ENCODE results near the gene MMADHC.
A peak's percentile ranks its signal among the peaks of the same experiment; 100 is the strongest.
"Not testable (repeated sequence)": the region's sequence is repeated elsewhere in the genome, so short reads cannot be mapped to it uniquely, and the experiment has no call there.

Gene MMADHC

DNA sequence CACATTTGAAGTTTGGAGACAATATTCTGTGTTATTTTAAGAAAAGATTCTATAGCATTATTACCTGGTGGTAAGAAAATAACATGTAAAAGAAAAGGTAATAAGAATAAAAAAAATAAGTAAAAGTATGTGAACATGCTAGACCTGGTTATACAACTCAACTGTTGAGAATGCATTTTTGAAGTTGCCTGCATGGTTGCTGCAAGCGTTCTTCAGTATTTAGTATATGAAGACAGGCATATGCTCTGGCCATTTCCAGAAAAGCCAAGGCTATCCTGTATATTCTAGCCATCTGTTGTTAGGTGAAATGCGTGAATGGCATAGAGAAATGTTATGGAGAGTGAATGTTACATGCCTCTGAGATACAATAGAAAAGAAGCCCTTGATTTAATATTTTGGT, 6.8 kb upstream of the MMADHC start:
- DNase-seq, result no peak

- DNase-seq, result peak; percentile 58
Observed at GRCh38 chr2:149587950-149588487, 444 bp upstream of the MMADHC start.

- DNase-seq, result no peak
Observed at GRCh38 chr2:149586898-149587219, 716 bp downstream of the MMADHC start.

DNA sequence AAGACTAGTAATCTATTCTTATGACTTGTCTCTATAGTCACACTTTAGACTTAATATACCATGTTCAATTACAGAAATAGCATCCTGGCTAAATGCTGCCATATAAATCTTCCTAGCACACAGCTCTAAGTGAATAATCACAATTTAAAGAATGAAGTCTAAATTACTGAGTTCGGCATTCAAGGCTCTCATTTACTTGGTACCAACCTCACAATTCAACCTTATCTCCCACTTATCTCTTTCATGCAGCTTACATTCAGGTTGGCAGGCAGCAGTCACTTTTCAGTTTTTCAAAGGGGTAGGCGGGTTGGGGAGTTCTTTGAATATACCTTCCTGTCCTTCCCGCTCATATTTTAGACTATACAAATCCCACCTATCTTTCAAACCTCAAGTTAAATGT, 1.5 kb downstream of the MMADHC start:
- no peak for DNase-seq

GRCh38 chr2:149585166-149585885, 2.2 kb downstream of the MMADHC start:
- DNase-seq, result no peak

DNA sequence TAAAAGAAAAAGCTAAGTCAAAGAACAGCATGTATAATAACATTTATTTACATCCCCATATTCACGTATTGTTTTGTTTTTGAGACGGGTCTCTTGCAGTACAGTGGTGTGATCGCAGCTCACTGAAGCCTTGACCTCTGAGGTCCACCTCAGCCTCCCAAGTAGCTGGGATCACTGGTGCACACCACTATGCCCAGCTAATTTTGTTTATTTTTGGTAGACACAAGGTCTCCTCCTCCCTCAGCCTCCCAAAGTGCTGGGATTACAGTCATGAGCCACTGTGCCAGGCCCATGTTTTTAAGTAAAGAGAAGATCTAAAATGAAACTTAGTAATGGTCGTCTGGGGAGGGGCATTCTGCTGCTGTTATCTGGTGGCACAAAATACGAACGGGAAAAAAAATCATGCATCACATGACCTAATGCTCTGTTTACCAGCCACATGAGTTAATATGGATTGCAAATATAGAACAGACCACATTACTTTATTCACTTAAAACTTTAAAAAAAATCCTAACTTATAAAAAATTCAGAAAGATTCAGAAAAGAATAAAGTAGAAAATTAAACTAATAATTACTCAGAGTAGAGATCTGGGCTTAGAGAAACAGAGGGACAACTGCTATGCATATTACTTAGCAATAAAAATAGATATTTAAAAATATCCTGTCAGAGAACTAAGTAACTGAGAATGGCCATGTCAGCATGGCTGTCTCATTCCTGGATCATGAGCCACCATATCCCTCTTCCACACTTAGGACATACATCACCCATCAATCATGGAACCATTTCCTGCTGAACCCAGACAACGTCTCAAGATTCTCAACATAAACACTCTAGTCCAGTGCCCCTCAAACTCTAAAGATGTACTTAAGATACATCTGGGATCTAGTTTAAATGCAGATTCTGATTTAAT, 7.3 kb downstream of the MMADHC start:
- DNase-seq, result no peak

DNA sequence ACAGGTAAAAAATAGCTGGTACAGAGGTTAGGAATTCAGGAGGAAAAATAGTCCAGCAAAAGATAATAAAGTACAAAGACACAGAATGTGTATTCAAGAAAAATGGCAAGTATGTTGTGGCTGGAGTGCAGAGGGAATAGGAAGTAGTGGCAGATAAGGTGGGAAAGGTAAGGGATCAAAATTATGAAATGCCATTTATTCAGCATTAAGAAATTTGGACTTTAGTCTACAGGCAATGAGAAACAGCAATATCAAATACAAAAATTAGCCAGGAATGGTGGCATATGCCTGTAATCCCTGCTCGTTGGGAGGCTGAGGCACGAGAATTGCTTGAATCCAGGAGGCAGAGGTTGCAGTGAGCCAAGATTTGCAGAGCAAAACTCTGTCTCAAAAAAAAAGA, 10.3 kb downstream of the MMADHC start:
- DNase-seq, result no peak

GRCh38 chr2:149575752-149576151, 11.8 kb downstream of the MMADHC start:
- DNase-seq, result no peak

- DNase-seq, result no peak
Observed at GRCh38 chr2:149575277-149575676, 12.3 kb downstream of the MMADHC start.

DNA sequence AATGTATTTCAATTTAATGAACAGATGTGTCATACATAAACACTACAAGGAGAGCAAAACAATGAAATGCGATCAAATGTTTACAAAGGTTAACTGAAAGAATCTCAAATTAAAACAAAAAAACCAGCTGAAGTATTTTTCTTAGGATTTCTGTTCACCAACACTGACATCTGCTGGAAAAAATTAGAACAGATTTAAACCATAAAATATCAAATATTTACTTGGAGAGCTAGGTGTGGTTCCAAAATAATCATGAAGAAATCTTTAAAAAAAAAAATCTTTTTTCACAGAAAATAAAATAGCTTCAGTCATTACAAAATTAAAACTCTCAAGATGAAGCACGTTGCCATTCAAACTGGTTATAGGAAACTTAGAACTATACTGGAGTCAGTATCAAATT, 13.8 kb downstream of the MMADHC start:
- no peak for DNase-seq

DNA sequence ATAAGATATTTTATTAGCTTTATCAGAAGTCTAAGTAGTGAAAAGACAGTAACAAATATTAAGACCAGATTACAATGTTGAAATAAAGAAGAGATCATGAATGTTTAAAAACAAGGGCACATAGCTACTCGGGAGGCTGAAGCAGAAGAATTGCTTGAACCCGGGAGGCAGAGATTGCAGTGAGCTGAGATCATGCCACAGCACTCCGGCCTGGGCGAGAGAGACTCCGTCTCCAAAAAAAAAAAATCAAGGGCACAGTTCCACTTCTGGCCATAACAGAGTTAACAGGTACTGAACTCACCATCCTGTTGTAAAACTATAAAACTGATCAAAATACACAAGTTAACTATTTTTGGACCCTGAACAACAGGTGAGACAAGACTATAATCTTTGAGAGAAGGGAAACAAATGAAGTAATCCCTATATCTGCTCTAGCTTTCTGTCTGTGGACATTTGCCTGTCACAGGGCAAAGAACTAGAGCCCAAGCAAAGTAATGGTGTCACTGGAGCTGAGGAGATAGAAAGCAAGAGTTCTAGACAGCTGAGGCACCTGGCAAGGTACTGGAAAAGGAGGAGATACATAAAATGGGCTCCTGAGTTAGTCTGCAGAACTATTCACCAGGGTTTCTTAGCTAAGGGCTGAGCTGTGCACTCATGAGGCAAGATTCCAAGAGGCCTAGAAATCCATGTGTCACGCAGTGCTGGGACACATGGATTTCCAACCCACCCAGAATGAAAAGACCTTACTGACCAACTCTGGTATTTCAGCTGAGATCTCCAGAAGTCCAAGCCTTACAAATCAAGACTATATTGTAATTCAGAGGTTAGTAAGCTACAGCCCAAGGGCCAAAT, 15.2 kb downstream of the MMADHC start:
- no peak for DNase-seq

GRCh38 chr2:149568138-149568537, 19.4 kb downstream of the MMADHC start:
- DNase-seq, result no peak

GRCh38 chr2:149566652-149567051, 20.9 kb downstream of the MMADHC start:
- DNase-seq, result no peak

DNA sequence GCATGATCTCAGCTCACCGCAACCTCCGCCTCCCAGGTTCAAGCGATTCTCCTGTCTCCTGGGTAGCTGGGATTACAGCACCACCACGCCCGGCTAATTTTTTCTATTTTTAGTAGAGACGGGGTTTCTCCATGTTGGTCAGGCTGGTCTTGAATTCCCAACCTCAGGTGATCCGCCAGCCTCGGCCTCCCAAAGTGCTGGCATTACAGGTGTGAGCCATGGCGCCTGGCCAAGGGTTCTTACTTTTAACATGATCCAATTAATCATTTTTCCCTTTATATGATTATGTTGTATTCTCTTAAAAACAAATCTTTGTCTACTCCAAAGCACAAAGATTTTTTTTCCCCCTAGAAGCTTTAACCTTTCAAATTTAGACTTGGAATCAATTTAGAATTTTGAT, 21.9 kb downstream of the MMADHC start:
- not testable (repeated sequence) for DNase-seq

GRCh38 chr2:149564983-149565382, 22.6 kb downstream of the MMADHC start:
- DNase-seq, result no peak

DNA sequence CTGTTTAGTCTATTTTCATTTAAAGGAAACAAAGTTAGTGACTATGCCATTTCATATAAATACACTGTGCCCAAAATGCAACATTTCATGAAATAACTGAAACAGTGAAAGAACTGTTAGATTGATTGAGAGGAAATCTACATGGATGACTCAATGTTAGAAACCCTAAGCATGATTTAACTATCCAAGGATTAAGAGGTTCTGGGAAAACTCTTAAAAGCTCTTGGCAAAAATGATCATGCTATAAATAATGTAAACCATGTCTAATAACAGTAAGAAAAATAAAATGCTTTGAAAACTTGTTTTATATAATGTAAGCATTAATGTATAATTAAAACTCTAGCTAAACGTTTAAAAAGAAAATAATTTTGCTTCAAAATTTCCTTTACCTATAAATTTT, 23.5 kb downstream of the MMADHC start:
- DNase-seq, result no peak

DNA sequence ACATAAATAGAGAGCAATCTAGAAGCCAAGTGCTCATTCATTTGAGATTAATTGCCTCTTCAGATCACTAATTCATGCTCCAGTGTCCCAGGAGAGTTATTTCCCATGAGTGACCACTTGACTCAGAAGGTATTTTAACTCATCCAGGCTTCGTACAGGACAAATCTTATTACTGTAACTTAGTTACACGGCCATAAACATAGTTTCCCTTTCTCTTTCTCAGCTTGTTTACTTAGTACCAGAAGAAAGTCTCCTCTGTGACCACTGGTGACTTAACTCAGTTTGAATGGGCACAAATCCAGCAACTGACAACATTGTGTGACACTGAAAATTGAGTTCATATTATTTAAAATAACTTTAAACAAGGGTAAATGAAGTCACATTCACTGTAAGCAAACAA, 25.3 kb downstream of the MMADHC start:
- DNase-seq, result no peak

DNA sequence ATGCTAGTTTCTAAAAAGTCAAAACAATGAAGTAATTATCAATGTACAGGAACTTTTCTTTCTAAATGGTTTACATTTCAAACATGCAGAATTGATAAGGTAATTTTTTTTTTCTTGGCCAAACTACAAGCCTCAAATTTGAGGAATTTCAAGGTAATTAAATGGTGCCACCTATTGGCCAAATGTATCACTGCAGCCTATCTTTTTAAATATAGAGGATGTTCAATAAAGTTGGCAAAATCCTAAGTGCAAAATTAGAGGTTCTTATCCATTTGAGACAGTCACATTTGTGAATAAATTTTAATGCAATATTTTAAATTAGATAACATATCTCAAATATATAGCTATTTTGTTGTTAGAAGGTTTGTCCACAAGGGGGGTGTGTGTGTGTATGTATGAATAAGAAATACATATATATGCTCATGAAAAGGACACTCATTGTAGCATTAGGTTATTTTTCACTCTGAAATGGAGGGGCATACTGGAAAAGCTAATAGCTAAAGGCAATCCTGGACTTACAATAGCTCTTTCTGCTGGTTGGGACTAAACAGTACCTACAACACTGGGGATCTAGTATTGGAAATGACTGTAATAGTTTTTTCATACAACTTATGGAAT, 26.2 kb downstream of the MMADHC start:
- peak; percentile 6 for DNase-seq

DNA sequence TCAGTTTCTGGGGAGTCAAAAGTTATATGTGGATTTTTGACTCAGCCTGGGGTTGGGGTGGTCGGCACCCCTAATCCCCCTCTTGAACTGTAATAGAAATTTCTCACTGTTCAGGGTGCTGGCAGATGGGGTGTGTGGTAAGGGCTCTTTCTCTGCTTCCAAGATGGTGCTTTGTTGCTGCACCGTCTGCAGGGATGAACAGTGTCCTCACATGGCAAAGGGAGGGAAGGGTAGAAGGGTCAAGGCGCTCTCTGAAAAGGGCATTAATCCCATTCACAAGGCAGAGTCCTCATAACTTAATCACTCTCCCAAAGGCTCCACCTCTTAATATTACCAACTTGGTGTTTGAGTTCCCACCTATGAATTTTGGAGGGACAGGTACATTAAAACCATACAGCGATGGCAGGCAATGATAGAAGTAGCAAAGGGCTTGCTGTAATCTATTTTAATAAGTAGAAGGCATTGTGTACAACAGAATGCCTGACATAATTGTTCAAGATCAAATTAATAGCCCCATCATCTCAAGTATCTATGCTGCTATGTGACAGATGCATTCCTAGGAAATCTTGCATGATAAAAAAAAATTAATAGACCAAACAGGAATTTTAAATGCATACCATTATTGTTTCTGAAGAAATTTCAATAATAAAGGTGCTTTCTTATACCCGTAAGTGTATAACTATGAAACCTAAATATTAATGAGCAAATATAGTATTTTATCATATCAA, 28.1 kb downstream of the MMADHC start:
- no peak for DNase-seq

DNA sequence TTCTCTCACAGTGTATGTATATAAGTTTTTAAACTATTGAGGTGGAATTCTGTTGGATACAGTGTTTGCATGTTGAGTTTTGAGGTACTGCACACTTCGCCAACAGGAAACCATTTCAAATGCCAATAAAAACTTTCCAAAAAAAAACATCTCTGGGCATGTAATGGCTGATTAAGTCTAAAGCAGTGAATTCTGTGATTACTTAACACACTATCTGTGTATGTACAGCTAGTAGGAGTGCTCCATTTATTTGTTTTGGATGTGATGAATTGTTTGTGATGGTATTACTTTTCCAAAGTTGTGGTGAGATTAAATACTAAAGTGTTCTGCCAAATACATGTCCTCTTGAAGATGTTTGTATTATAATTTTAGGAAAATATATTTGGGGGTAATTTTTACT, 31.1 kb downstream of the MMADHC start:
- no peak for DNase-seq

GRCh38 chr2:149552830-149553229, 34.7 kb downstream of the MMADHC start:
- DNase-seq, result no peak

- DNase-seq, result no peak
Observed at GRCh38 chr2:149552226-149552625, 35.3 kb downstream of the MMADHC start.
